Transverse colon (tissue), 4 donors: ENCODE data around the gene FAM89A. TPM values are rescaled to one million over a fixed set of nuclear protein-coding genes. Genes with fewer than 3 reads are reported as not detected.

ENCODE experiments used
- DNase-seq: peaks from one replicate; pipeline ENCODE4 v3.0.0-alpha.2; 2019
- H3K27ac ChIP-seq, 4 donors: fragments of 200-600 bp; sonication (generic); 2 replicates each; pipeline ENCODE4 v1.5.1; 2016 to 2018; ENCODE audit warnings: inconsistent platforms in 4 of 4
- H3K27me3 ChIP-seq: fragments of 200-600 bp; sonication (generic); 2 replicates; pipeline ENCODE4 v1.5.1; 2017; ENCODE audit warnings: inconsistent platforms
- H3K36me3 ChIP-seq, 4 donors: fragments of 200-600 bp; sonication (generic); 2 replicates each; pipeline ENCODE4 v1.5.1; 2017 to 2019; ENCODE audit warnings: inconsistent platforms in 4 of 4
- H3K4me1 ChIP-seq, 4 donors: fragments of 200-600 bp; sonication (generic); 2 replicates each; pipeline ENCODE4 v1.5.1; 2017 to 2020; ENCODE audit warnings: inconsistent platforms in 4 of 4
- H3K4me3 ChIP-seq, 4 donors: fragments of 200-600 bp; sonication (generic); 1 replicate in 1 of 4; 2 replicates in 3 of 4; pipeline versions ENCODE4 v1.5.1 to v1.6.1; 2017 to 2019; ENCODE audit warnings: inconsistent platforms in 4 of 4
- H3K9me3 ChIP-seq, 2 donors: fragments of 200-600 bp; sonication (generic); 2 replicates each; pipeline ENCODE4 v1.5.1; 2017 to 2019; ENCODE audit warnings: inconsistent platforms in 2 of 2
- CTCF ChIP-seq, 5 experiments: fragments of 200-600 bp in 3 of 5; fragments of 450-650 bp in 2 of 5; sonication (generic) in 3 of 5; IDR thresholded peaks; 1 replicate in 2 of 5; 2 replicates in 3 of 5; pipeline ENCODE4 v1.5.1; 2016 to 2017; ENCODE audit warnings: antibody characterized with exemption in 5 of 5, inconsistent platforms in 3 of 5, mild to moderate bottlenecking in 2 of 5, moderate library complexity in 1 of 5
- EP300 ChIP-seq: sonication (generic); formaldehyde crosslinking; IDR thresholded peaks from one replicate; pipeline ENCODE4 v1.6.1; 2017; ENCODE audit warnings: antibody characterized with exemption, low read depth
- POLR2A ChIP-seq: fragments of 450-650 bp; IDR thresholded peaks from one replicate; pipeline ENCODE4 v1.6.1; 2016; ENCODE audit warnings: antibody characterized with exemption, mild to moderate bottlenecking, moderate library complexity
- POLR2AphosphoS5 ChIP-seq, 3 donors: sonication (generic); formaldehyde crosslinking; IDR thresholded peaks; one replicate each; pipeline ENCODE4 v1.6.1; 2016; ENCODE audit warnings: antibody characterized with exemption in 3 of 3
- WGBS, 2 donors: methylation state at CpG; one replicate each; pipeline ENCODE4 v1.1.5; 2018; ENCODE audit warnings: low coverage in 1 of 2; 5-methylcytosine and 5-hydroxymethylcytosine counted together
- in situ Hi-C, 4 donors: fragments of 200-750 bp; cut with MboI; loops; one replicate each; pipeline versions ENCODE4 v1.15.0 to v1.15.1; 2017; ENCODE audit warnings: low sequenced_read_pairs in 3 of 4, low pct_ligation_motif_present in 1 of 4, low pct_unique_long_range_greater_than_20kb in 1 of 4
- intact Hi-C: fragments of 100-400 bp; cut with DNase I; formaldehyde crosslinking; loops from one replicate; pipeline ENCODE4 v1.15.1; 2023; ENCODE audit warnings: low total_unique reads
- total RNA-seq, 4 donors: library from RNA; depleted of rRNA; stranded (reverse); fragments of >200 nt; gene quantifications; one replicate each; pipeline ENCODE4 v1.1.0, GENCODE V29; 2016

The FAM89A gene
- total RNA-seq, 4 donors from 2014 or later = 3.3 to 10.7 (median 7.8) TPM

- Histone ChIP-seq H3K9me3 (no peaks in the 10 kb centered on the region), H3K4me3 (no peak overlapping the region), H3K36me3 (no peaks in the 10 kb centered on the region), H3K27ac (no peak overlapping the region), H3K27me3 (no peaks in the 10 kb centered on the region), H3K4me1 (peaks cover 0 to 3% (median 0%) of the 10 kb centered on the region in 4 donors)
- 82 to 83% methylated on average over 4 to 5 of the region's 5 CpGs for WGBS, 2 donors
- TF ChIP-seq POLR2AphosphoS5 (IDR thresholded peaks at IDR 0.05) (no peak), POLR2A (no peak), EP300 (no peak), CTCF (IDR thresholded peaks at IDR 0.05) (no peak)
- in situ Hi-C loops (no loop called here), intact Hi-C loops (no loop called here)
- no peak for DNase-seq
Measured at GRCh38 chr1:231016966-231017365, 23.1 kb downstream of the FAM89A start.

- intact Hi-C loops = no loop called here
- Histone ChIP-seq H3K4me1 (peaks cover 0 to 3% (median 0%) of the 10 kb centered on the region in 4 donors), H3K4me3 (no peak overlapping the region), H3K27ac (no peak overlapping the region), H3K9me3 (no peaks in the 10 kb centered on the region), H3K27me3 (no peaks in the 10 kb centered on the region), H3K36me3 (no peaks in the 10 kb centered on the region)
- no peak for TF ChIP-seq POLR2A
- TF ChIP-seq EP300 = no peak
- TF ChIP-seq POLR2AphosphoS5 (IDR thresholded peaks at IDR 0.05) = no peak
- TF ChIP-seq CTCF (IDR thresholded peaks at IDR 0.05) = no peak
- WGBS, 2 donors = 59 to 72% methylated on average over 5 to 6 of the region's 6 CpGs
- no peak for DNase-seq
- in situ Hi-C loops = no loop called here
Measured at GRCh38 chr1:231016234-231016633, 23.8 kb downstream of the FAM89A start.

- Histone ChIP-seq H3K4me1 (no peaks in the 10 kb centered on the region), H3K36me3 (no peaks in the 10 kb centered on the region), H3K27ac (no peak overlapping the region), H3K27me3 (no peaks in the 10 kb centered on the region), H3K4me3 (no peak overlapping the region), H3K9me3 (no peaks in the 10 kb centered on the region)
- TF ChIP-seq CTCF (IDR thresholded peaks at IDR 0.05) (no peak), POLR2A (no peak), POLR2AphosphoS5 (IDR thresholded peaks at IDR 0.05) (no peak), EP300 (no peak)
- WGBS, 2 donors = 79 to 86% methylated on average over 2 to 3 of the region's 3 CpGs
- intact Hi-C loops = no loop called here
- in situ Hi-C loops = no loop called here
- no peak for DNase-seq
Measured at GRCh38 chr1:231013391-231014015, 26.6 kb downstream of the FAM89A start.

GRCh38 chr1:231011963-231012362, 28.1 kb downstream of the FAM89A start:
- Histone ChIP-seq H3K4me3 (no peak overlapping the region), H3K27me3 (no peaks in the 10 kb centered on the region), H3K4me1 (no peaks in the 10 kb centered on the region), H3K9me3 (peaks cover 0 to 3% of the 10 kb centered on the region in 2 donors), H3K36me3 (no peaks in the 10 kb centered on the region), H3K27ac (no peak overlapping the region)
- in situ Hi-C loops (no loop called here), intact Hi-C loops (no loop called here)
- 97 to 98% methylated on average over 5 of the region's 5 CpGs for WGBS, 2 donors
- TF ChIP-seq CTCF (IDR thresholded peaks at IDR 0.05) = no peak
- TF ChIP-seq EP300 = no peak
- TF ChIP-seq POLR2AphosphoS5 (IDR thresholded peaks at IDR 0.05) = no peak
- TF ChIP-seq POLR2A = no peak
- DNase-seq = no peak
